Right lung (tissue), 10 donors: ENCODE data around the gene OR2M5. TPM values are rescaled to one million over a fixed set of nuclear protein-coding genes. Genes with fewer than 3 reads are reported as not detected.

ENCODE experiments used
- DNase-seq, 2 donors: peaks; one replicate each; pipeline ENCODE4 v3.0.0-alpha.2; 2013
- long read RNA-seq, 8 donors: transcript quantifications; one replicate each; lab custom pipeline, GENCODE V29; 2026
- polyA plus RNA-seq, 5 donors: library from polyadenylated mRNA; unstranded; fragments of 120-200 nt; gene quantifications; one replicate each; pipeline versions ENCODE4 v1.2.1 to v1.2.3, GENCODE V29; 2013; ENCODE audit warnings: inconsistent platforms in 1 of 5, low replicate concordance in 1 of 5; ENCODE audit not compliant: insufficient read length in 5 of 5, insufficient read depth in 1 of 5

OR2M5 gene
- polyA plus RNA-seq: not detected
- long read RNA-seq, donor 1: 0 reads
- long read RNA-seq, donor 2: 0 reads
- long read RNA-seq, donor 3: 0 reads
- long read RNA-seq, donor 4: 0 reads
- long read RNA-seq, donor 5: 0 reads
- long read RNA-seq, donor 6: 0 reads
- long read RNA-seq, donor 7: 0 reads
- long read RNA-seq, donor 8: 0 reads

GRCh38 chr1:248144513-248145198 is at the start of gene OR2M5:
TSS of gene OR2M5 (plus strand) at chr1:248145148. CDS start at chr1:248145148, 0 bp downstream.
- DNase-seq: no peak

GRCh38 chr1:248098529-248098928 is 46.4 kb upstream of the OR2M5 start:
- DNase-seq: no peak

- no peak for DNase-seq
Measured at GRCh38 chr1:248102847-248103246, 42.1 kb upstream of the OR2M5 start.

GRCh38 chr1:248111157-248111556 is 33.8 kb upstream of the OR2M5 start:
- no peak for DNase-seq

GRCh38 chr1:248114890-248115289 is 30.1 kb upstream of the OR2M5 start:
- no peak for DNase-seq

- no peak for DNase-seq
Measured at GRCh38 chr1:248127653-248128052, 17.3 kb upstream of the OR2M5 start.

- no peak for DNase-seq
Measured at GRCh38 chr1:248136811-248137210, 8.1 kb upstream of the OR2M5 start.

GRCh38 chr1:248140846-248141245 is 4.1 kb upstream of the OR2M5 start:
- DNase-seq: no peak

GRCh38 chr1:248143311-248143710 is 1.6 kb upstream of the OR2M5 start:
- no peak for DNase-seq

GRCh38 chr1:248152056-248152827 is 7.3 kb downstream of the OR2M5 start:
- DNase-seq: no peak

- DNase-seq: no peak
Measured at GRCh38 chr1:248155927-248156326, 11.0 kb downstream of the OR2M5 start.

- no peak for DNase-seq
Measured at GRCh38 chr1:248158758-248159157, 13.8 kb downstream of the OR2M5 start.

- DNase-seq: no peak
Measured at GRCh38 chr1:248164031-248164430, 19.1 kb downstream of the OR2M5 start.

GRCh38 chr1:248165186-248165585 is 20.2 kb downstream of the OR2M5 start:
- no peak for DNase-seq

GRCh38 chr1:248174521-248174920 is 29.6 kb downstream of the OR2M5 start, which contains the start of gene OR2M2:
TSS of gene OR2M2 (plus strand) at chr1:248174821. CDS start at chr1:248179986, 5,165 bp downstream.
- no peak for DNase-seq

- DNase-seq: no peak
Measured at GRCh38 chr1:248183996-248184395, 39.0 kb downstream of the OR2M5 start.

- no peak for DNase-seq
Measured at GRCh38 chr1:248187363-248187762, 42.4 kb downstream of the OR2M5 start.

- DNase-seq: no peak
Measured at GRCh38 chr1:248189026-248189425, 44.1 kb downstream of the OR2M5 start.

- no peak for DNase-seq
Measured at GRCh38 chr1:248194117-248194516, 49.2 kb downstream of the OR2M5 start.
